H9 (cell line): Measurements from ENCODE around the gene DMD. TPM values are rescaled to one million over a fixed set of nuclear protein-coding genes. Genes with fewer than 3 reads are reported as not detected.

ENCODE experiments used
- DNase-seq: peaks from one replicate; pipeline ENCODE4 v3.0.0-alpha.2; 2017
- H2AFZ ChIP-seq: one replicate; pipeline ENCODE4 v1.6.1; 2013; ENCODE audit warnings: mild to moderate bottlenecking, low read length, control low read depth, moderate library complexity
- H2AK5ac ChIP-seq: 2 replicates; pipeline ENCODE4 v1.6.1; 2013; ENCODE audit warnings: low read length, control low read depth, mixed read lengths; ENCODE audit not compliant: insufficient read length
- H2BK120ac ChIP-seq: one replicate; pipeline ENCODE4 v1.6.1; 2013; ENCODE audit warnings: low read depth, mild to moderate bottlenecking, low read length, control low read depth, inconsistent platforms; ENCODE audit not compliant: poor library complexity, severe bottlenecking
- H2BK12ac ChIP-seq: 2 replicates; pipeline ENCODE4 v1.6.1; 2013; ENCODE audit warnings: low read length, control low read depth, mixed read lengths, low read depth; ENCODE audit not compliant: insufficient read length
- H2BK15ac ChIP-seq: 2 replicates; pipeline ENCODE4 v1.6.1; 2013; ENCODE audit warnings: low read depth, low read length, control low read depth
- H2BK20ac ChIP-seq: one replicate; pipeline ENCODE4 v1.6.1; 2013; ENCODE audit warnings: low read depth, mild to moderate bottlenecking, low read length, control low read depth, inconsistent platforms; ENCODE audit not compliant: poor library complexity, severe bottlenecking
- H2BK5ac ChIP-seq: 2 replicates; pipeline ENCODE4 v1.6.1; 2013; ENCODE audit warnings: low read length, control low read depth, mixed read lengths; ENCODE audit not compliant: insufficient read length
- H3K14ac ChIP-seq: 2 replicates; pipeline ENCODE4 v1.6.1; 2013; ENCODE audit warnings: low read length, control low read depth; ENCODE audit not compliant: insufficient read depth
- H3K18ac ChIP-seq: 2 replicates; pipeline ENCODE4 v1.6.1; 2013; ENCODE audit warnings: low read depth, mild to moderate bottlenecking, mixed read lengths, low read length, control low read depth; ENCODE audit not compliant: insufficient read length
- H3K23ac ChIP-seq: 2 replicates; pipeline ENCODE4 v1.6.1; 2013; ENCODE audit warnings: low read length, control low read depth, mixed read lengths, low read depth; ENCODE audit not compliant: insufficient read length
- H3K23me2 ChIP-seq: 2 replicates; pipeline ENCODE4 v1.6.1; 2013; ENCODE audit warnings: low read depth, mild to moderate bottlenecking, mixed read lengths, low read length, control low read depth; ENCODE audit not compliant: insufficient read length, poor library complexity, severe bottlenecking
- H3K27ac ChIP-seq: 2 replicates; pipeline ENCODE4 v1.5.1; 2013; ENCODE audit warnings: low read length, control low read depth, mixed read lengths, low read depth; ENCODE audit not compliant: insufficient read length
- H3K27me3 ChIP-seq: 2 replicates; pipeline ENCODE4 v1.6.1; 2013; ENCODE audit warnings: low read length, control low read depth, inconsistent platforms; ENCODE audit not compliant: insufficient read depth
- H3K4ac ChIP-seq: 2 replicates; pipeline ENCODE4 v1.6.1; 2013; ENCODE audit warnings: low read depth, mild to moderate bottlenecking, control low read depth, inconsistent platforms, low read length, moderate library complexity
- H3K4me1 ChIP-seq: 2 replicates; pipeline ENCODE4 v1.6.1; 2013; ENCODE audit warnings: low read length, control low read depth, inconsistent platforms; ENCODE audit not compliant: insufficient read depth
- H3K4me2 ChIP-seq: 2 replicates; pipeline ENCODE4 v1.6.1; 2013; ENCODE audit warnings: low read length, control low read depth, mixed read lengths; ENCODE audit not compliant: insufficient read length, insufficient read depth
- H3K56ac ChIP-seq: 2 replicates; pipeline ENCODE4 v1.6.1; 2013; ENCODE audit warnings: low read depth, mild to moderate bottlenecking, mixed read lengths, low read length, control low read depth; ENCODE audit not compliant: insufficient read length
- H3K79me1 ChIP-seq: 2 replicates; pipeline ENCODE4 v1.6.1; 2013; ENCODE audit warnings: low read depth, mild to moderate bottlenecking, moderate library complexity, low read length, control low read depth, inconsistent platforms; ENCODE audit not compliant: insufficient read depth, poor library complexity, severe bottlenecking
- H3K79me2 ChIP-seq: 2 replicates; pipeline ENCODE4 v1.6.1; 2013; ENCODE audit warnings: low read length, control low read depth, inconsistent platforms; ENCODE audit not compliant: insufficient read depth
- H3K9ac ChIP-seq: 2 replicates; pipeline ENCODE4 v1.6.1; 2013; ENCODE audit warnings: low read length, control low read depth, mixed read lengths; ENCODE audit not compliant: insufficient read length; ENCODE audit errors: extremely low read depth
- H3K9me3 ChIP-seq: one replicate; pipeline ENCODE4 v1.6.1; 2013; ENCODE audit warnings: low read depth, low read length, inconsistent platforms; ENCODE audit not compliant: control insufficient read depth
- H3T11ph ChIP-seq: one replicate; pipeline ENCODE4 v1.6.1; 2013; ENCODE audit warnings: mild to moderate bottlenecking, low read length, control low read depth, inconsistent platforms
- H4K20me1 ChIP-seq: one replicate; pipeline ENCODE4 v1.6.1; 2013; ENCODE audit not compliant: control insufficient read depth, insufficient read length, insufficient read depth
- H4K5ac ChIP-seq: 2 replicates; pipeline ENCODE4 v1.6.1; 2013; ENCODE audit warnings: low read depth, mild to moderate bottlenecking, mixed read lengths, low read length, control low read depth; ENCODE audit not compliant: insufficient read length
- H4K8ac ChIP-seq: replicated peaks from 2 replicates; pipeline ENCODE4 v1.6.1; 2013; ENCODE audit warnings: low read length, control low read depth, mixed read lengths, low read depth; ENCODE audit not compliant: insufficient read length
- H4K91ac ChIP-seq: 2 replicates; pipeline ENCODE4 v1.6.1; 2013; ENCODE audit warnings: low read depth, mild to moderate bottlenecking, moderate library complexity, mixed read lengths, low read length, control low read depth; ENCODE audit not compliant: insufficient read length
- H3K27ac Mint-ChIP-seq, 3 experiments: 2 replicates in 2 of 3; 3 replicates in 1 of 3; pipeline ENCODE4 v1.8.0; 2020 to 2021; ENCODE audit warnings: mixed read lengths in 3 of 3, mild to moderate bottlenecking in 1 of 3, moderate library complexity in 1 of 3
- H3K27me3 Mint-ChIP-seq: 2 replicates; pipeline ENCODE4 v1.8.0; 2021; ENCODE audit warnings: low read depth, mild to moderate bottlenecking, moderate library complexity, mixed read lengths
- H3K36me3 Mint-ChIP-seq, 3 experiments: 2 replicates in 2 of 3; 3 replicates in 1 of 3; pipeline ENCODE4 v1.8.0; 2020 to 2021; ENCODE audit warnings: low read depth in 3 of 3, mixed read lengths in 3 of 3; ENCODE audit not compliant: insufficient read depth in 1 of 3
- H3K4me1 Mint-ChIP-seq, 2 experiments: 2 replicates each; pipeline ENCODE4 v1.8.0; 2020; ENCODE audit warnings: mixed read lengths in 2 of 2
- H3K4me3 Mint-ChIP-seq, 2 experiments: 2 replicates in 1 of 2; 3 replicates in 1 of 2; pipeline ENCODE4 v1.8.0; 2020 to 2021; ENCODE audit warnings: mild to moderate bottlenecking in 2 of 2, mixed read lengths in 2 of 2, moderate library complexity in 1 of 2
- H3K9me3 Mint-ChIP-seq, 2 experiments: 2 replicates in 1 of 2; 3 replicates in 1 of 2; pipeline ENCODE4 v1.8.0; 2020; ENCODE audit warnings: mild to moderate bottlenecking in 2 of 2, mixed read lengths in 2 of 2, moderate library complexity in 1 of 2
- CTCF ChIP-seq: fragments of 200-600 bp; sonication (generic); conservative IDR thresholded peaks from 3 replicates; pipeline ENCODE4 v1.8.0; 2021; ENCODE audit warnings: antibody characterized with exemption, mild to moderate bottlenecking
- WGBS: extraction: QIAGEN DNeasy Blood & Tissue Kit; methylation state at CpG from one replicate; pipeline ENCODE4 v1.1.7; 2013; ENCODE audit warnings: missing lambda C conversion rate, low lambda C conversion rate, mixed read lengths; ENCODE audit not compliant: insufficient read length; ENCODE audit errors: extremely low coverage; 5-methylcytosine and 5-hydroxymethylcytosine counted together
- total RNA-seq: library from RNA; stranded (reverse); gene quantifications from 2 replicates; pipeline ENCODE4 v1.2.1, GENCODE V29; 2021

Gene DMD
- total RNA-seq, 1 experiment from 2014 or later = 3.8 TPM

- Mint-ChIP-seq H3K27ac (no peak overlapping the region), H3K9me3 (peaks cover 36 to 39% of the 10 kb centered on the region in 2 experiments), H3K36me3 (no peaks in the 10 kb centered on the region), H3K4me1 (no peaks in the 10 kb centered on the region), H3K27me3 (no peaks in the 10 kb centered on the region), H3K4me3 (no peak overlapping the region)
- no peak overlapping the region for H3K18ac ChIP-seq
- no peak overlapping the region for H4K91ac ChIP-seq
- H3K9ac ChIP-seq = no peak overlapping the region
- no peaks in the 10 kb centered on the region for H4K20me1 ChIP-seq
- H2BK20ac ChIP-seq = no peak overlapping the region
- H3K56ac ChIP-seq = no peak overlapping the region
- no peak overlapping the region for H4K8ac ChIP-seq
- no peak overlapping the region for H2AFZ ChIP-seq
- H4K5ac ChIP-seq = no peak overlapping the region
- no peak overlapping the region for H3K14ac ChIP-seq
- H3K4me2 ChIP-seq = no peak overlapping the region
- no peak overlapping the region for H2BK15ac ChIP-seq
- H2BK12ac ChIP-seq = no peak overlapping the region
- no peak overlapping the region for H2BK5ac ChIP-seq
- H3K4me1 ChIP-seq = no peaks in the 10 kb centered on the region
- H3T11ph ChIP-seq = no peak overlapping the region
- no peak overlapping the region for H3K4ac ChIP-seq
- no peak overlapping the region for H2BK120ac ChIP-seq
- no peaks in the 10 kb centered on the region for H3K23me2 ChIP-seq
- TF ChIP-seq CTCF = no peak
- H3K79me1 ChIP-seq = no peaks in the 10 kb centered on the region
- no peaks in the 10 kb centered on the region for H3K27me3 ChIP-seq
- H3K9me3 ChIP-seq = no peaks in the 10 kb centered on the region
- no peak overlapping the region for H3K27ac ChIP-seq
- WGBS = no CpG with 5 or more reads among the region's 2 CpGs
- no peaks in the 10 kb centered on the region for H3K79me2 ChIP-seq
- no peak overlapping the region for H2AK5ac ChIP-seq
- no peak overlapping the region for H3K23ac ChIP-seq
- DNase-seq = no peak
Observed at GRCh38 chrX:31711166-31711565, 1500.2 kb downstream of the DMD start.
